CD8-positive, alpha-beta memory T cell (primary cell): ENCODE results near the gene SLC25A1. TPM values are rescaled to one million over a fixed set of nuclear protein-coding genes. Genes with fewer than 3 reads are reported as not detected.

Experiments used
- CTCF ChIA-PET: fragments of 350-600 bp; sonication (Branson Sonifier 250); formaldehyde crosslinking; loops from one replicate; lab custom pipeline; 2021; ENCODE audit warnings: antibody characterized with exemption; lab: Charles Lee
- POLR2A ChIA-PET: fragments of 350-600 bp; sonication (Branson Sonifier 250); formaldehyde crosslinking; loops from one replicate; lab custom pipeline; 2021; ENCODE audit warnings: antibody characterized with exemption; lab: Charles Lee
- DNase-seq, 5 donors: peaks; one replicate each; pipeline versions ENCODE4 v3.0.0 to v3.0.0-alpha.2; 2020 to 2022; ENCODE audit warnings: mixed read lengths in 1 of 5
- H3K27ac ChIP-seq: one replicate; pipeline ENCODE4 v1.7.0; 2013; ENCODE audit warnings: low read depth, mild to moderate bottlenecking, low read length, moderate library complexity
- H3K27me3 ChIP-seq: 2 replicates; pipeline ENCODE4 v1.7.0; 2013; ENCODE audit warnings: low read length, mild to moderate bottlenecking; ENCODE audit not compliant: insufficient read depth, poor library complexity, severe bottlenecking
- H3K36me3 ChIP-seq: 2 replicates; pipeline ENCODE4 v1.7.0; 2013; ENCODE audit warnings: mild to moderate bottlenecking, low read length, moderate library complexity; ENCODE audit not compliant: insufficient read depth
- H3K4me1 ChIP-seq: 2 replicates; pipeline ENCODE4 v1.7.0; 2013; ENCODE audit warnings: mild to moderate bottlenecking, low read length, moderate library complexity; ENCODE audit not compliant: insufficient read depth
- H3K4me3 ChIP-seq: 2 replicates; pipeline ENCODE4 v1.7.0; 2013; ENCODE audit warnings: mild to moderate bottlenecking, low read length
- H3K9me3 ChIP-seq: 2 replicates; pipeline ENCODE4 v1.7.0; 2013; ENCODE audit warnings: mild to moderate bottlenecking, low read length
- H3K27ac Mint-ChIP-seq, 8 donors: one replicate each; pipeline ENCODE4 v1.8.0; 2020 to 2021; ENCODE audit warnings: mixed read lengths in 8 of 8, mild to moderate bottlenecking in 6 of 8, inconsistent platforms in 3 of 8, moderate library complexity in 3 of 8
- H3K27me3 Mint-ChIP-seq, 2 donors: one replicate each; pipeline ENCODE4 v1.8.0; 2020 to 2021; ENCODE audit warnings: mixed read lengths in 2 of 2, mild to moderate bottlenecking in 1 of 2, moderate library complexity in 1 of 2
- H3K36me3 Mint-ChIP-seq, 3 donors: one replicate each; pipeline ENCODE4 v1.8.0; 2020 to 2021; ENCODE audit warnings: mixed read lengths in 3 of 3, inconsistent platforms in 1 of 3, mild to moderate bottlenecking in 1 of 3
- H3K4me1 Mint-ChIP-seq, 3 donors: one replicate each; pipeline ENCODE4 v1.8.0; 2020 to 2021; ENCODE audit warnings: mixed read lengths in 3 of 3, inconsistent platforms in 1 of 3, mild to moderate bottlenecking in 1 of 3
- H3K4me3 Mint-ChIP-seq, 7 donors: one replicate each; pipeline ENCODE4 v1.8.0; 2020 to 2021; ENCODE audit warnings: mixed read lengths in 7 of 7, mild to moderate bottlenecking in 6 of 7, moderate library complexity in 4 of 7, inconsistent platforms in 2 of 7
- H3K9me3 Mint-ChIP-seq, 5 donors: one replicate each; pipeline ENCODE4 v1.8.0; 2020 to 2022; ENCODE audit warnings: mixed read lengths in 5 of 5, mild to moderate bottlenecking in 3 of 5, moderate library complexity in 2 of 5, inconsistent platforms in 1 of 5
- polyA plus RNA-seq: library from polyadenylated mRNA; unstranded; fragments of 300-500 nt; fragmentation: Illumina TruSeq; gene quantifications from one replicate; pipeline ENCODE4 v1.2.3, GENCODE V29; 2021
- total RNA-seq, 2 experiments: library from RNA; stranded (reverse); gene quantifications; one replicate each; pipeline ENCODE4 v1.2.3, GENCODE V29; 2021

Gene SLC25A1
- total and polyA plus RNA-seq, 3 experiments from 2014 or later = 42.4 to 69.9 (median 44.7) TPM

- Mint-ChIP-seq H3K27ac (peak overlapping the region; percentile 65 to 97 (median 93)), H3K9me3 (no peaks in the 10 kb centered on the region), H3K27me3 (peaks cover 11 to 17% of the 10 kb centered on the region in 2 donors), H3K4me3 (peak overlapping the region; percentile 79 to 95 (median 93)), H3K4me1 (peaks cover 23 to 58% (median 25%) of the 10 kb centered on the region in 3 donors), H3K36me3 (peaks cover 0 to 11% (median 0%) of the 10 kb centered on the region in 3 donors)
- Histone ChIP-seq H3K9me3 (no peaks in the 10 kb centered on the region), H3K36me3 (peaks cover 5% of the 10 kb centered on the region), H3K27me3 (peaks cover 18% of the 10 kb centered on the region), H3K27ac (peak overlapping the region; percentile 97), H3K4me3 (peak overlapping the region; percentile 93), H3K4me1 (peaks cover 37% of the 10 kb centered on the region)
- POLR2A ChIA-PET = interaction anchor here (0.6 kb wide), 1 partner anchor 8 kb away, joined by 3 read pairs; no protein-coding TSS in a partner anchor
- CTCF ChIA-PET = no interaction called here
- DNase-seq = no peak
Observed at GRCh38 chr22:19173047-19174035, 5.2 kb downstream of the SLC25A1 start.

DNA sequence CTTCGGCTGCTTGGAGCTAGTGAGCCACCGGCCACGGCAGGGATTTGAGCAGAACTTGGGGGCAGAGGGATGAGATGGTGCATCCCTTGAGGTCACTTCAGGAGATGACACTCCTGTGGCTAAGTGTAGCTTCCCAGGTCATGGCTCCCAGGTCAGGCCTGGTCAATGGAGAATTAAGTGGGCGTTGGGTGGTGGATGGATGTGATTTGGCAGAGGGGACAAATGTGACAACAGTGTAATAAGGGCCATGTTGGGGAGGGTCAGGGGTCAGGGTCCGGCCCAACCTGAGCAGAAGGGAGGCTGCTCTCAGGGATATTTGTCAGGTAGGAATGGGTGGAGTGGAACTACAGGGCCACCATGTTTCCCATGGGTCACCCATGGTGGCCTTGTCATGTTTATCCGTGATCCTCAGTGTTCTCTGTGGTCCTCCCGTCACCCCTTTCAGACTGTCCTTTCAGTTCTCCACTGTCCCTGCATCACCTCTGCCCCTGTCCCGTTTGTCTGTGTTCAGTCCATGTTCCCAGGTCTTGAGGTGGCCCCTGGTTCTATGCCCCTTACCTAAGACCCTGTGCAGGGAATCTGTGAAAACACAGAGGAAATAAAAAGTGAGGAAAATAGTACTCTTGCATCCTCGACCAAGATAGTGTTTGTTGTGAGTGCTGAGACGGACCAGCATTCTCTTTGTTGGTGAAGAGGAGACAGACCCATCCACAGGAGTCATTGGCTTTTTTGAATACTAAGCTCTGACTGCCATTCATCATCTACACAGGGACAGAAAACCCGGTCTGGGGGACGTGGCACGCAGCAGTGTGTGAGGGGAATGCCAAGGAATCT is 6.1 kb downstream of the SLC25A1 start:
- H3K4me3 ChIP-seq = peak overlapping the region; percentile 93
- peaks cover 5% of the 10 kb centered on the region for H3K36me3 ChIP-seq
- H3K9me3 ChIP-seq = no peaks in the 10 kb centered on the region
- H3K27ac ChIP-seq = peak overlapping the region; percentile 97
- H3K27me3 ChIP-seq = peaks cover 26% of the 10 kb centered on the region
- Mint-ChIP-seq H3K4me1 (peaks cover 23 to 59% (median 25%) of the 10 kb centered on the region in 3 donors), H3K27me3 (peaks cover 18 to 27% of the 10 kb centered on the region in 2 donors), H3K36me3 (peaks cover 0 to 11% (median 0%) of the 10 kb centered on the region in 3 donors), H3K27ac (peak overlapping the region; percentile 65 to 97 (median 93)), H3K4me3 (peak overlapping the region; percentile 92 to 95 (median 94)), H3K9me3 (no peaks in the 10 kb centered on the region)
- H3K4me1 ChIP-seq = peaks cover 37% of the 10 kb centered on the region
- ChIA-PET CTCF (no interaction called here), POLR2A (interaction anchor here (0.6 kb wide), 1 partner anchor 9 kb away, joined by 3 read pairs; no protein-coding TSS in a partner anchor)
- DNase-seq = no peak

DNA sequence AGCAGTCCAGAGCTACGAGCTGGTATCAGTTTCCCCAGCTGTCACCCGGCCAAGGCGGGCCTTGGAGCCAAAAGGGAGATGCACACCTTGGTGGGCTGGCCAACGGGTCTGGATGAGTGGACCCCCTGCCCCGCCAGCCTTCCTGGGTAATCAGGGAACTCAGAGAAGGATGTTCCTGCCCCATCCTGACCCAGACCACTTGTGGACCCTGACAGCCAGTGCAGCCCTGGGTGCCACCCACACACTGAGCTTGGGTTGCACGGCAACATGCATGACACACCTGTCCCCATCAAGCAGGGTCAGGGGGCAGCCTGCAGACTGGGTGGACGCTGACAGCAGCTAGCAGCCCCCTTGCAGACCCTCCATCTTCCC is 8.6 kb downstream of the SLC25A1 start:
- H3K9me3 Mint-ChIP-seq = no peaks in the 10 kb centered on the region

DNA sequence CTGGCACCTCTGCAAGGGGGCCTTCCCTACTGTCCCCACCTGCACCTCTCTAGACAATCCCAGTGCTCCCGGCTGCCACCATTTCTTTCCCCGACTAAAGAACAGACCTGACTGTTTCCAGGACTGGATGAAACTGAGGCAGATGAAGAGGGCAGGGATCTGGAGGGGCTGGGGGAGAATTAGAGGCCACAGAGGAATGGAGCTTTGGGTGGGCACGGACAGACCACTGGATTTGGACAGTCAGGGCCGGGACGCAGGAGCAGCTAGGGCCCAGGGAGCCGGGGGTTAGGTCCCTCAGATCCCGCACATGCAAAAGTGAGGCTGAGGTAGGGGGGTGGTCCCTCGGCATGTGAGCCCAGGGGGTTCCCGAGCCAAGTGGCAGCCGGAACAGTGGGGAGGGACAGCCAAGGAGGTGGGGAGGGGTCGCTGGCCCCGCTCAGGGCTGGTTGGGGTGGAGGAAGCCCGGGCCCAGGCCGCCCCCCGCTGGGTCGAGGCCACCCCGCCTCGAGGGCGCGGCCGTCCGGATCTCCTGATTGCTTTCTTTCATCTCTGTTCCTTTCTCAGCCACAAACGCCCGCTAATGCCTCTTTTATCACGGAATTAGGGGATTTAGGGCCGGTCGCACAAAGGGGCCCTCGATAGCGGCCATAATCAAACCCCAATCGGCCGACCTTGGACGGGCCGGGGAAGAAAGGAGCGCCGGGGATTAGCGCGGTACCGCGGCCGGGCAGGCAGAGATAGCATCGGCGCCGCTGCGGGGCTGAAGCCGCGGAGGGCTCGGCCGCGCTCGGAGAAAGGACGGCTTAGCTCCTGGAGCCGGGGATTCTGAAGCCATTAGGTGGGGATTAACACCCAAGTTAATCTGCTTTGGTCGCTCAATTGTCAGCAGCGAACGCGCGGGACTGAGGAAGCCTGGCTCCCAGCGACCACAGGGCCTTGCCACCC is 9.3 kb downstream of the SLC25A1 start:
- Mint-ChIP-seq H3K27ac (peak overlapping the region in 5 of 8 donors; percentile 6 to 62 (median 26)), H3K27me3 (peaks cover 33 to 41% of the 10 kb centered on the region in 2 donors), H3K9me3 (peaks cover 0 to 5% (median 0%) of the 10 kb centered on the region in 5 donors), H3K4me3 (peak overlapping the region; percentile 41 to 72 (median 63)), H3K4me1 (peaks cover 23 to 47% (median 25%) of the 10 kb centered on the region in 3 donors), H3K36me3 (peaks cover 0 to 11% (median 4%) of the 10 kb centered on the region in 3 donors)
- Histone ChIP-seq H3K4me1 (peaks cover 34% of the 10 kb centered on the region), H3K27ac (no peak overlapping the region), H3K27me3 (peaks cover 26% of the 10 kb centered on the region), H3K36me3 (peaks cover 5% of the 10 kb centered on the region), H3K4me3 (peak overlapping the region; percentile 25), H3K9me3 (no peaks in the 10 kb centered on the region)
- ChIA-PET CTCF (no interaction called here), POLR2A (no interaction called here)
- DNase-seq = no peak

More for the DNA sequence above, 8.6 kb downstream of the SLC25A1 start:
- H3K9me3 ChIP-seq = no peaks in the 10 kb centered on the region
- peaks cover 34% of the 10 kb centered on the region for H3K4me1 ChIP-seq
- Mint-ChIP-seq H3K4me3 (peak overlapping the region; percentile 92 to 95 (median 94)), H3K4me1 (peaks cover 23 to 47% (median 25%) of the 10 kb centered on the region in 3 donors), H3K27ac (peak overlapping the region in 2 of 8 donors; percentile 6 to 94), H3K27me3 (peaks cover 33 to 38% of the 10 kb centered on the region in 2 donors), H3K36me3 (peaks cover 0 to 11% (median 0%) of the 10 kb centered on the region in 3 donors)
- no peak overlapping the region for H3K27ac ChIP-seq
- CTCF ChIA-PET = no interaction called here
- POLR2A ChIA-PET = no interaction called here
- peak overlapping the region; percentile 25 for H3K4me3 ChIP-seq
- no peak for DNase-seq
- peaks cover 26% of the 10 kb centered on the region for H3K27me3 ChIP-seq
- H3K36me3 ChIP-seq = peaks cover 5% of the 10 kb centered on the region

DNA sequence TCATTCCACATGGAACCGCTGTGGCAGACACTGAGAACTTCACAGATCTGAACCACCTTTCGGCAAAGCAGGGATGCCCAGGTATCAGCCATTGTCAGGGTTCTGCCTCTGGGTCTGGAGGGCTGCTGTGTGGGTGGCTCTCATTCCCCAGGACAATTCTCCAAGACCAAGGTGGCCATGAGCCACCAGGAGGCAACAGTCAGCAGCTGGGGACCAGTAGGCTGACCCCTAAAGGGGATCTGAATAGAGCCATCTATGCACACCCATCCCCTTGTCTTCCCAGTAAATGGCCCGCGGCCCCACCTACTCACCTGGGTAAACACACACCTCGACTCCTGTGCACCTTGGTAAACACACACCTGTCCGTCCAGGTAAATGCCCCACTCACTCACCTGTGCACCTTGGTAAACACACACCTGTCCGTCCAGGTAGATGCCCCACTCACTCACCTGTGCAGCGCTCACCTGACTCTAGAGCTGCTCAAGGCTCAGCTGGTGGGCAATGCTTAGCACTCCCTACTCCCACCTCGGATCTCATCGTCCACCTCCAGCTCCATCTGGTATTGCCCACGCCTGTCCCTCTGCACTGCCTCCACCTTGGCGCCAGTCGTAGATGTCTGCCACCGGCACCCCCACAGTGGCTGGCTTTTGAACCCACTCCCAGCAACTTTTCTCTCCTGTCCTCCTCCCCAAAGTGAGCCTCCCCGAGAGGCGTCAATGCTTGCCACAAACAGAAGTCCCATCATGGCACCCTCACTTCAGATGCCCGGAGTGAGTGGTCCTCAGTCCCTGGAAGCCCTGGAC is 10.2 kb downstream of the SLC25A1 start:
- no peaks in the 10 kb centered on the region for H3K36me3 ChIP-seq
- ChIA-PET CTCF (interaction anchor here (1.1 kb wide), 1 partner anchor 24 kb away, joined by 3 read pairs; the partner anchor contains the start of gene ESS2), POLR2A (no interaction called here)
- Mint-ChIP-seq H3K36me3 (peaks cover 0 to 11% (median 4%) of the 10 kb centered on the region in 3 donors), H3K9me3 (peaks cover 0 to 5% (median 0%) of the 10 kb centered on the region in 5 donors), H3K27ac (peak overlapping the region in 2 of 8 donors; percentile 11 to 62), H3K27me3 (peaks cover 36 to 41% of the 10 kb centered on the region in 2 donors), H3K4me3 (peak overlapping the region in 4 of 7 donors; percentile 3 to 61 (median 50)), H3K4me1 (peaks cover 19 to 42% (median 21%) of the 10 kb centered on the region in 3 donors)
- no peak overlapping the region for H3K27ac ChIP-seq
- no peak for DNase-seq
- no peak overlapping the region for H3K4me3 ChIP-seq
- peaks cover 26% of the 10 kb centered on the region for H3K27me3 ChIP-seq
- no peaks in the 10 kb centered on the region for H3K9me3 ChIP-seq
- H3K4me1 ChIP-seq = peaks cover 33% of the 10 kb centered on the region

GRCh38 chr22:19167106-19167869 is 11.2 kb downstream of the SLC25A1 start:
- H3K4me1 ChIP-seq = peaks cover 23% of the 10 kb centered on the region
- Mint-ChIP-seq H3K27me3 (peaks cover 36 to 41% of the 10 kb centered on the region in 2 donors), H3K27ac (peak overlapping the region in 1 of 8 donors; percentile 41), H3K9me3 (peaks cover 0 to 5% (median 0%) of the 10 kb centered on the region in 5 donors), H3K4me3 (peak overlapping the region in 2 of 7 donors; percentile 41 to 61), H3K36me3 (peaks cover 0 to 11% (median 4%) of the 10 kb centered on the region in 3 donors), H3K4me1 (peaks cover 11 to 32% (median 14%) of the 10 kb centered on the region in 3 donors)
- ChIA-PET POLR2A (no interaction called here), CTCF (interaction anchor here (1.1 kb wide), 1 partner anchor 23 kb away, joined by 3 read pairs; the partner anchor contains the start of gene ESS2)
- no peaks in the 10 kb centered on the region for H3K9me3 ChIP-seq
- H3K4me3 ChIP-seq = no peak overlapping the region
- no peaks in the 10 kb centered on the region for H3K36me3 ChIP-seq
- no peak overlapping the region for H3K27ac ChIP-seq
- peaks cover 29% of the 10 kb centered on the region for H3K27me3 ChIP-seq
- DNase-seq = no peak
